Naive thymus-derived CD4-positive, alpha-beta T cell (primary cell): ENCODE data around the gene TRIM17. TPM values are rescaled to one million over a fixed set of nuclear protein-coding genes. Genes with fewer than 3 reads are reported as not detected.

Experiments used
- ATAC-seq: fragments of 150-1000 bp; cut with Tn5 transposase; 2 replicates; pipeline ENCODE4 v1.10.0; 2021; ENCODE audit warnings: mild to moderate bottlenecking, moderate library complexity
- CTCF ChIA-PET: fragments of 350-600 bp; sonication (Branson Sonifier 250); formaldehyde crosslinking; loops from one replicate; lab custom pipeline; 2021; ENCODE audit warnings: antibody characterized with exemption; lab: Charles Lee
- POLR2A ChIA-PET: fragments of 350-600 bp; sonication (Branson Sonifier 250); formaldehyde crosslinking; loops from one replicate; lab custom pipeline; 2021; ENCODE audit warnings: antibody characterized with exemption, inconsistent platforms; lab: Charles Lee
- DNase-seq, 9 donors: peaks; one replicate each; pipeline versions ENCODE4 v3.0.0 to v3.0.0-alpha.2; 2020 to 2022; ENCODE audit warnings: mixed read lengths in 1 of 9
- H3K27ac ChIP-seq: one replicate; pipeline ENCODE4 v1.7.0; 2013; ENCODE audit warnings: mild to moderate bottlenecking, low read depth, low read length, moderate library complexity
- H3K27me3 ChIP-seq, 2 donors: one replicate each; pipeline ENCODE4 v1.7.0; 2013; ENCODE audit warnings: low read length in 2 of 2, mild to moderate bottlenecking in 2 of 2, moderate library complexity in 2 of 2; ENCODE audit not compliant: control insufficient read depth in 2 of 2, insufficient read depth in 2 of 2
- H3K36me3 ChIP-seq, 3 experiments: 1 replicate in 2 of 3; 2 replicates in 1 of 3; pipeline ENCODE4 v1.7.0; 2013; ENCODE audit warnings: low read length in 3 of 3, mild to moderate bottlenecking in 3 of 3, moderate library complexity in 1 of 3; ENCODE audit not compliant: insufficient read depth in 3 of 3, control insufficient read depth in 2 of 3
- H3K4me1 ChIP-seq, 2 donors: one replicate each; pipeline ENCODE4 v1.7.0; 2013; ENCODE audit warnings: low read length in 2 of 2, mild to moderate bottlenecking in 2 of 2, moderate library complexity in 1 of 2; ENCODE audit not compliant: control insufficient read depth in 2 of 2, insufficient read depth in 2 of 2
- H3K4me3 ChIP-seq: 2 replicates; pipeline ENCODE4 v1.7.0; 2013; ENCODE audit warnings: mild to moderate bottlenecking, low read length
- H3K9me3 ChIP-seq, 3 experiments: 1 replicate in 2 of 3; 2 replicates in 1 of 3; pipeline ENCODE4 v1.7.0; 2013; ENCODE audit warnings: low read length in 3 of 3; ENCODE audit not compliant: control insufficient read depth in 2 of 3
- H3K27ac Mint-ChIP-seq, 9 donors: one replicate each; pipeline ENCODE4 v1.8.0; 2020 to 2022; ENCODE audit warnings: mixed read lengths in 9 of 9, mild to moderate bottlenecking in 8 of 9, moderate library complexity in 5 of 9, inconsistent platforms in 2 of 9
- H3K27me3 Mint-ChIP-seq, 5 donors: one replicate each; pipeline ENCODE4 v1.8.0; 2021 to 2022; ENCODE audit warnings: mixed read lengths in 5 of 5, mild to moderate bottlenecking in 1 of 5
- H3K36me3 Mint-ChIP-seq, 5 donors: one replicate each; pipeline ENCODE4 v1.8.0; 2020 to 2022; ENCODE audit warnings: mixed read lengths in 5 of 5, mild to moderate bottlenecking in 3 of 5, inconsistent platforms in 1 of 5
- H3K4me1 Mint-ChIP-seq, 7 donors: one replicate each; pipeline ENCODE4 v1.8.0; 2020 to 2022; ENCODE audit warnings: mixed read lengths in 7 of 7, mild to moderate bottlenecking in 3 of 7, inconsistent platforms in 1 of 7
- H3K4me3 Mint-ChIP-seq, 10 donors: one replicate each; pipeline ENCODE4 v1.8.0; 2020 to 2022; ENCODE audit warnings: mild to moderate bottlenecking in 10 of 10, mixed read lengths in 10 of 10, moderate library complexity in 6 of 10, inconsistent platforms in 2 of 10
- H3K9me3 Mint-ChIP-seq, 11 donors: one replicate each; pipeline ENCODE4 v1.8.0; 2020 to 2022; ENCODE audit warnings: mixed read lengths in 11 of 11, mild to moderate bottlenecking in 4 of 11, inconsistent platforms in 1 of 11, moderate library complexity in 1 of 11
- intact Hi-C, 2 donors: fragments of 100-400 bp; cut with micrococcal nuclease; formaldehyde crosslinking; loops; one replicate each; pipeline ENCODE4 v1.15.1; 2023
- polyA plus RNA-seq, 2 donors: library from polyadenylated mRNA; unstranded; fragments of 300-500 nt; fragmentation: Illumina TruSeq; gene quantifications; one replicate each; pipeline ENCODE4 v1.2.3, GENCODE V29; 2021
- total RNA-seq, 6 experiments: library from RNA in 5 of 6; stranded (reverse) in 5 of 6; gene quantifications; 1 replicate in 5 of 6; 2 replicates in 1 of 6; pipeline ENCODE4 v1.2.3 and lab custom pipeline; 2021 to 2026

The TRIM17 gene
- total and polyA plus RNA-seq, 7 experiments from 2014 or later, result 0.18 to 2.5 (median 1.00) TPM

DNA sequence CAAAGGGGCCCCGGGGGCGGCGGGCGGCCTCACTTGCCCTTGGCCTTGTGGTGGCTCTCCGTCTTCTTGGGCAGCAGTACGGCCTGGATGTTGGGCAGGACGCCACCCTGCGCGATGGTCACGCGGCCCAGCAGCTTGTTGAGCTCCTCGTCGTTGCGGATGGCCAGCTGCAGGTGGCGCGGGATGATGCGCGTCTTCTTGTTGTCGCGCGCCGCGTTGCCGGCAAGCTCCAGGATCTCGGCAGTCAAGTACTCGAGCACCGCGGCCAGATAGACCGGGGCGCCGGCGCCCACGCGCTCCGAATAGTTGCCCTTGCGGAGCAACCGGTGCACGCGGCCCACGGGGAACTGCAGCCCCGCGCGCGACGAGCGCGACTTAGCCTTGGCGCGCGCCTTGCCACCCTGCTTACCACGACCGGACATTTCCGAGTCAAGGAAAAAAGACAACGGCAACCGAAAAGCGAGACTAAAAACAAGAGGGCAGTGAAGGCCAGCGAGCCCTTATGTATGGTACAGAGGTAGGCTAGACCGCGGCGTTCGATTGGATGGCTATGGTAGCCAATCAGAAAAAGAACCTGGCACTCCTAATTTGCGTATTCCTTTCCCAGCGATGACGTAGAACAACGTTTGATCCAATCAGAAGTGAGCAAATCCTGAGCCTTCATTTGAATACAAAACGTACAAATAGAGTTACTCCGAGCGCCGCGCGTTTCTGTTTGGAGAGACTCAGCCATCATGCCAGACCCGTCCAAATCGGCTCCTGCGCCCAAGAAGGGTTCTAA, 40.9 kb upstream of the TRIM17 start:
- H3K4me3 ChIP-seq, result peak overlapping the region; percentile 78
- peak overlapping the region; percentile 93 to 99 (median 98) for H3K27ac Mint-ChIP-seq
- intact Hi-C loops, result loop anchor here (1.0 to 10.0 kb wide), 26 partner anchors 8 to 1170 kb away; partner anchors contain the start of genes GUK1 (in 2 of the 2), MRPL55 (in 2 of the 2), NUP133 (in 2 of the 2) and RNF187 (in 2 of the 2)
- H3K36me3 Mint-ChIP-seq, result peaks cover 0 to 13% (median 4%) of the 10 kb centered on the region in 5 donors
- peak overlapping the region; percentile 87 for H3K27ac ChIP-seq
- peaks cover 0 to 10% (median 0%) of the 10 kb centered on the region in 11 donors for H3K9me3 Mint-ChIP-seq
- H3K4me1 ChIP-seq, result peaks cover 14 to 17% of the 10 kb centered on the region in 2 donors
- POLR2A ChIA-PET, result interaction anchor here (0.6 to 6.3 kb wide), 10 partner anchors 12 to 358 kb away, joined by 3 to 38 read pairs (median 4); partner anchors contain the start of genes IBA57, RNF187 and TRIM11
- H3K4me1 Mint-ChIP-seq, result peaks cover 26 to 64% (median 42%) of the 10 kb centered on the region in 7 donors
- ATAC-seq (peak; percentile 88), DNase-seq (peak; percentile 61 to 95 (median 88))
- CTCF ChIA-PET, result interaction anchor here (0.5 to 2.2 kb wide), 3 partner anchors 12 to 288 kb away, joined by 3 to 4 read pairs (median 3); no protein-coding TSS in a partner anchor
- H3K9me3 ChIP-seq, result no peaks in the 10 kb centered on the region
- H3K36me3 ChIP-seq, result no peaks in the 10 kb centered on the region
- H3K27me3 ChIP-seq, result no peaks in the 10 kb centered on the region
- peak overlapping the region; percentile 80 to 97 (median 94) for H3K4me3 Mint-ChIP-seq
- peaks cover 0 to 7% (median 2%) of the 10 kb centered on the region in 5 donors for H3K27me3 Mint-ChIP-seq

DNA sequence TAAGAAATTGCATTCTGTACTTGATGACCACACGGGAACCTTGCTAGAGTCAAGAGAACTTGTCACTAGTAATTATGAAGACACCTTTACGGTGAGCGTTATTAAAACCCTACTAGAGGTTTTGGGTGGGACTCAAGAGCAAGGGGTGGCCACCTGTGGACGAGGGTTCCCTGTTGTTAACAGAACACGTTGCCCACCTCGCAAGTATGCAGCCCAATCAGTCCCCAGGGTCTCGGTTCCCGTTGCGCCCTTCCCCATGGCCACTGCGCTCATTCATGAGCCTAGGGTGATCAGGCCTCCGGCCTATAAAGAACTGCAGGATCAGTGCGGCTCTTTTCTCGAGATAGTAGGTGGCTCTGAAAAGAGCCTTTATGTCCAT, 40.3 kb upstream of the TRIM17 start:
- Histone ChIP-seq H3K4me1 (peaks cover 14 to 17% of the 10 kb centered on the region in 2 donors), H3K36me3 (no peaks in the 10 kb centered on the region), H3K9me3 (no peaks in the 10 kb centered on the region), H3K27me3 (no peaks in the 10 kb centered on the region), H3K4me3 (peak overlapping the region; percentile 78), H3K27ac (peak overlapping the region; percentile 87)
- Mint-ChIP-seq H3K4me1 (peaks cover 25 to 59% (median 39%) of the 10 kb centered on the region in 7 donors), H3K27me3 (peaks cover 0 to 5% (median 2%) of the 10 kb centered on the region in 5 donors), H3K27ac (peak overlapping the region in 8 of 9 donors; percentile 93 to 99 (median 98)), H3K9me3 (peaks cover 0 to 10% (median 0%) of the 10 kb centered on the region in 11 donors), H3K4me3 (peak overlapping the region; percentile 80 to 97 (median 94)), H3K36me3 (peaks cover 0 to 13% (median 4%) of the 10 kb centered on the region in 5 donors)
- intact Hi-C loops, result loop anchor here (1.0 to 10.0 kb wide), 21 partner anchors 8 to 1170 kb away; partner anchors contain the start of genes GUK1 (in 2 of the 2), NUP133 (in 2 of the 2), RNF187 (in 2 of the 2) and ARF1 (in 1 of the 2)
- CTCF ChIA-PET, result interaction anchor here (0.5 to 2.2 kb wide), 2 partner anchors 13 to 287 kb away, joined by 3 to 4 read pairs; no protein-coding TSS in a partner anchor
- ATAC-seq (no peak), DNase-seq (no peak)
- POLR2A ChIA-PET, result interaction anchor here (0.6 to 6.3 kb wide), 6 partner anchors 8 to 292 kb away, joined by 3 to 38 read pairs (median 5); partner anchors contain the start of genes IBA57, RNF187 and TRIM11

DNA sequence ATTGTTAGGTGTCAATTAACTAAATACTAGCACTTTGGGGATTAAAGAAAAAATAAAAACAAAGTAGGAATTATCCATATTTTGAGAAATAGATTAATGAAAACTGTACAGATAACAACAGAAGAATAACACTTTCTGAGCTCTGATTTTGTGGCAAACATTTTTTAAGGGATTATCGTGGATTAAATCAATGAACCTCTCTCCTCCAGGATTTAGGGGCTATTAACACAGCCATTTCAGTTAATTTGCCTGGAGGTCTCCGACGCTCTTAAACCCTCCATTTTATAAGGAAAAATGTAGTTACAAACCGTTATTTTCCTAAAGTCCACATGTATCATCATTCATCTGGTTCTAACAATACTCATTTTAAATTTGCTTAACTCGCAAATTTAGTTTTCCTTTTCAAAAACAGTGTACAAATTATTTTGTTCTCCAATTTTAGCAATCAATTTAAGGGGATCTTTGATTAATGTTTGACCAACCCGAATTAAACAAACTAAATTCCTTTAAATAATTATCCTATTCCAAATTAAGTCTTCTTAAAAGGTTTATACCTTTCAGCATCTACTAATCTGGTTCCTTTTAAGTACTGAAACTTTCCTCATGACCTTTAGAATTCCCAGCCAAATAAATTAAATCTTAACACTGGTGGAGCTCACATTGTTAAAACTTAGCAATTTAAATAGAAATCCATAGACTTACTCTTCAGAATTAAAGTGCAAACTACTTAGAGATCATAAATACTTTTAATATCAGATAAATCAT, 39.8 kb upstream of the TRIM17 start:
- Mint-ChIP-seq H3K27me3 (peaks cover 0 to 5% (median under 1%) of the 10 kb centered on the region in 5 donors), H3K27ac (peak overlapping the region in 6 of 9 donors; percentile 93 to 99 (median 98)), H3K4me3 (peak overlapping the region; percentile 80 to 97 (median 94)), H3K36me3 (peaks cover 0 to 13% (median 4%) of the 10 kb centered on the region in 5 donors), H3K9me3 (peaks cover 0 to 10% (median 0%) of the 10 kb centered on the region in 11 donors), H3K4me1 (peaks cover 25 to 59% (median 39%) of the 10 kb centered on the region in 7 donors)
- Histone ChIP-seq H3K27ac (peak overlapping the region; percentile 87), H3K27me3 (no peaks in the 10 kb centered on the region), H3K4me1 (peaks cover 14 to 17% of the 10 kb centered on the region in 2 donors), H3K4me3 (peak overlapping the region; percentile 78), H3K9me3 (no peaks in the 10 kb centered on the region), H3K36me3 (no peaks in the 10 kb centered on the region)
- DNase-seq (no peak), ATAC-seq (no peak)
- ChIA-PET POLR2A (interaction anchor here (1.0 to 6.3 kb wide), 4 partner anchors 9 to 291 kb away, joined by 4 to 38 read pairs (median 8); partner anchors contain the start of genes IBA57, RNF187 and TRIM11), CTCF (interaction anchor here (2.2 kb wide), 1 partner anchor 13 kb away, joined by 4 read pairs; no protein-coding TSS in a partner anchor)
- intact Hi-C loops, result loop anchor here (1.0 to 10.0 kb wide), 22 partner anchors 8 to 1171 kb away; partner anchors contain the start of genes GUK1 (in 2 of the 2), NUP133 (in 2 of the 2), RNF187 (in 2 of the 2) and ARF1 (in 1 of the 2)

DNA sequence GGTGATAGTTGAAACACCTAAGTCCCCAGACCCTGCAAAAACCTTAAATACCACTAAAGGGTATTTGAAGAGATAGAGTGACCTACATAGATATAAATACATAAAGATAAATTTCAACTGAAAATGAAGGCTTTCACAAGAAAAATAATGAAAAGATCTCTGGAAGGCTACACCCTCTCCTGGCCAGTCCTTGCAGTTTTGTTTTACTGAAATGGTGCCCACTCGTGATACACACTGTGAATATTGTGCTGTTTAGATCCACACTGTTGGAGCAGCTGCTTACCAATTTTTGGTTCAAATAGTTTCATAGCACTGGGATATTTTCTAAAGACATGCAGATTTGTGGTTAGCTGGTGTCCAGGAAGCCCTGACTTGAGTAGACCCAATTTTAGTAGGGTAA, 39.1 kb upstream of the TRIM17 start:
- H3K4me1 Mint-ChIP-seq, result peaks cover 21 to 56% (median 39%) of the 10 kb centered on the region in 7 donors
- Histone ChIP-seq H3K27ac (no peak overlapping the region), H3K9me3 (no peaks in the 10 kb centered on the region), H3K4me3 (no peak overlapping the region), H3K4me1 (peaks cover 14 to 17% of the 10 kb centered on the region in 2 donors), H3K27me3 (no peaks in the 10 kb centered on the region), H3K36me3 (no peaks in the 10 kb centered on the region)
- peaks cover 0 to 10% (median 0%) of the 10 kb centered on the region in 11 donors for H3K9me3 Mint-ChIP-seq
- H3K36me3 Mint-ChIP-seq, result peaks cover 0 to 13% (median 4%) of the 10 kb centered on the region in 5 donors
- H3K27me3 Mint-ChIP-seq, result peaks cover 0 to 2% (median 0%) of the 10 kb centered on the region in 5 donors
- intact Hi-C loops, result loop anchor here (1.0 to 10.0 kb wide), 11 partner anchors 9 to 1172 kb away; partner anchors contain the start of genes NUP133 (in 2 of the 2), ARF1 (in 1 of the 2), CCSAP (in 1 of the 2) and TAF5L (in 1 of the 2)
- DNase-seq, result no peak
- H3K4me3 Mint-ChIP-seq, result peak overlapping the region in 6 of 10 donors; percentile 2 to 93 (median 44)
- CTCF ChIA-PET, result interaction anchor here (1.0 to 2.2 kb wide), 2 partner anchors 9 to 14 kb away, joined by 4 read pairs; no protein-coding TSS in a partner anchor
- peak overlapping the region in 1 of 9 donors; percentile 47 for H3K27ac Mint-ChIP-seq
- no peak for ATAC-seq
- POLR2A ChIA-PET, result interaction anchor here (0.9 to 6.3 kb wide), 4 partner anchors 10 to 289 kb away, joined by 3 to 38 read pairs (median 8); partner anchors contain the start of genes RNF187 and TRIM11

DNA sequence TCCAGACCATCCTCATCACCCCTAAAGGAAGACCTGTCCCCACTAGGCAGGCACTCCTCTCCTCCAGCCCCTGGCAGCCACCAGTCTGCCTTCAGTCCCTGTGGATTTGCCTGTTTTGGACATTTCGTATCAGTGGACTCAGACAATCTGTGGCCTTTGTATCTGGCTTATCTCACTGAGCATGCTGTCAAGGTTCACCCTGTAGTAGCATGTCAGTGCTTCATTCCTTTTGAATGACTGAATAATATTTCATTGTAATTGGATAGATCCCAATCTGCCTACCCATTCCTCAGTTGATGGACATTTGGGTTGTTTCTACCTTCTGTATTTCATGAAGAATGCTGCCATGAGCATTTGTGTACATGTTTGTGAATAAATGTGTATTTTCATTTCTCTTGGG, 37.6 kb upstream of the TRIM17 start:
- Mint-ChIP-seq H3K4me1 (peaks cover 20 to 49% (median 34%) of the 10 kb centered on the region in 7 donors), H3K4me3 (no peak overlapping the region), H3K9me3 (peaks cover 0 to 10% (median 0%) of the 10 kb centered on the region in 11 donors), H3K27ac (peak overlapping the region in 1 of 9 donors; percentile 32), H3K36me3 (peaks cover 0 to 13% (median 4%) of the 10 kb centered on the region in 5 donors), H3K27me3 (peaks cover 0 to 4% (median 0%) of the 10 kb centered on the region in 5 donors)
- peaks cover 9 to 12% of the 10 kb centered on the region in 2 donors for H3K4me1 ChIP-seq
- intact Hi-C loops, result loop anchor here in 1 of 2 donors (10.0 kb wide), 1 partner anchor 1051 kb away; the partner anchor contains the start of gene NUP133
- no peak overlapping the region for H3K27ac ChIP-seq
- no peaks in the 10 kb centered on the region for H3K27me3 ChIP-seq
- DNase-seq (no peak), ATAC-seq (no peak)
- H3K9me3 ChIP-seq, result no peaks in the 10 kb centered on the region
- H3K36me3 ChIP-seq, result no peaks in the 10 kb centered on the region
- H3K4me3 ChIP-seq, result no peak overlapping the region
- ChIA-PET POLR2A (no interaction called here), CTCF (no interaction called here)
